Activated CD4-positive, alpha-beta T cell treated with anti-CD3 and anti-CD28 coated beads, Interleukin-2, amount 10 ng/mL, durations not matched to agents 24 days and 14 days (primary cell): Measurements from ENCODE around the gene CEL. TPM values are rescaled to one million over a fixed set of nuclear protein-coding genes. Genes with fewer than 3 reads are reported as not detected.
A peak's percentile ranks its signal among the peaks of the same experiment; 100 is the strongest.
"Not testable (repeated sequence)": the region's sequence is repeated elsewhere in the genome, so short reads cannot be mapped to it uniquely, and the experiment has no call there.

Experiments used
- DNase-seq: peaks from one replicate; pipeline ENCODE4 v3.0.0; 2022
- H3K27ac Mint-ChIP-seq: one replicate; pipeline ENCODE4 v1.8.0; 2022; ENCODE audit warnings: mild to moderate bottlenecking, mixed read lengths
- H3K27me3 Mint-ChIP-seq: one replicate; pipeline ENCODE4 v1.8.0; 2022; ENCODE audit warnings: mixed read lengths
- H3K36me3 Mint-ChIP-seq: one replicate; pipeline ENCODE4 v1.8.0; 2022; ENCODE audit warnings: low read depth, mild to moderate bottlenecking, mixed read lengths
- H3K4me1 Mint-ChIP-seq: one replicate; pipeline ENCODE4 v1.8.0; 2021; ENCODE audit warnings: mixed read lengths
- H3K4me3 Mint-ChIP-seq: one replicate; pipeline ENCODE4 v1.8.0; 2022; ENCODE audit warnings: mild to moderate bottlenecking, moderate library complexity, mixed read lengths
- H3K9me3 Mint-ChIP-seq: one replicate; pipeline ENCODE4 v1.8.0; 2021; ENCODE audit warnings: mixed read lengths
- intact Hi-C: fragments of 100-400 bp; cut with micrococcal nuclease; formaldehyde crosslinking; loops from one replicate; pipeline ENCODE4 v1.15.1; 2023
- total RNA-seq: library from RNA; stranded (reverse); gene quantifications from 2 replicates; pipeline ENCODE4 v1.2.3, GENCODE V29; 2022

Gene CEL
- total RNA-seq, 1 donor from 2014 or later, result 2.0 TPM

GRCh38 chr9:133051966-133052539 lies 9.7 kb upstream of the CEL start:
- H3K36me3 Mint-ChIP-seq, result peaks cover 46% of the 10 kb centered on the region

GRCh38 chr9:133054194-133054890 lies 7.4 kb upstream of the CEL start:
- peaks cover 46% of the 10 kb centered on the region for H3K36me3 Mint-ChIP-seq
- no peaks in the 10 kb centered on the region for H3K9me3 Mint-ChIP-seq
- peaks cover 29% of the 10 kb centered on the region for H3K4me1 Mint-ChIP-seq
- H3K4me3 Mint-ChIP-seq, result no peak overlapping the region
- no peaks in the 10 kb centered on the region for H3K27me3 Mint-ChIP-seq
- intact Hi-C loops, result no loop called here
- no peak overlapping the region for H3K27ac Mint-ChIP-seq
- DNase-seq, result no peak

More at GRCh38 chr9:133051966-133052539, 9.7 kb upstream of the CEL start:
- no peak overlapping the region for H3K27ac Mint-ChIP-seq
- no peak for DNase-seq
- no peaks in the 10 kb centered on the region for H3K9me3 Mint-ChIP-seq
- H3K4me1 Mint-ChIP-seq, result peaks cover 8% of the 10 kb centered on the region
- intact Hi-C loops, result no loop called here
- H3K4me3 Mint-ChIP-seq, result no peak overlapping the region
- H3K27me3 Mint-ChIP-seq, result no peaks in the 10 kb centered on the region

- no peak for DNase-seq
- no peaks in the 10 kb centered on the region for H3K9me3 Mint-ChIP-seq
- H3K4me3 Mint-ChIP-seq, result no peak overlapping the region
- intact Hi-C loops, result no loop called here
- no peaks in the 10 kb centered on the region for H3K27me3 Mint-ChIP-seq
- no peak overlapping the region for H3K27ac Mint-ChIP-seq
- peaks cover 34% of the 10 kb centered on the region for H3K4me1 Mint-ChIP-seq
- H3K36me3 Mint-ChIP-seq, result peaks cover 41% of the 10 kb centered on the region
These were observed 6.8 kb upstream of the CEL start for GRCh38 chr9:133054966-133055365.

- Mint-ChIP-seq H3K27me3 (no peaks in the 10 kb centered on the region), H3K4me1 (peaks cover 38% of the 10 kb centered on the region), H3K36me3 (peaks cover 40% of the 10 kb centered on the region), H3K27ac (peak overlapping the region; percentile 62), H3K9me3 (no peaks in the 10 kb centered on the region), H3K4me3 (no peak overlapping the region)
- intact Hi-C loops, result no loop called here
- no peak for DNase-seq
These were observed 5.9 kb upstream of the CEL start for GRCh38 chr9:133055788-133056420.

GRCh38 chr9:133056533-133056932 lies 5.2 kb upstream of the CEL start:
- no peaks in the 10 kb centered on the region for H3K9me3 Mint-ChIP-seq
- intact Hi-C loops, result no loop called here
- peaks cover 36% of the 10 kb centered on the region for H3K36me3 Mint-ChIP-seq
- H3K27ac Mint-ChIP-seq, result peak overlapping the region; percentile 62
- peaks cover 41% of the 10 kb centered on the region for H3K4me1 Mint-ChIP-seq
- H3K27me3 Mint-ChIP-seq, result no peaks in the 10 kb centered on the region
- peak overlapping the region; percentile 27 for H3K4me3 Mint-ChIP-seq
- no peak for DNase-seq

GRCh38 chr9:133057006-133057405 lies 4.8 kb upstream of the CEL start:
- Mint-ChIP-seq H3K27me3 (no peaks in the 10 kb centered on the region), H3K36me3 (peaks cover 34% of the 10 kb centered on the region), H3K9me3 (no peaks in the 10 kb centered on the region), H3K27ac (no peak overlapping the region), H3K4me1 (peaks cover 41% of the 10 kb centered on the region), H3K4me3 (no peak overlapping the region)
- intact Hi-C loops, result no loop called here
- peak; percentile 79 for DNase-seq

GRCh38 chr9:133057553-133057952 lies 4.2 kb upstream of the CEL start:
- intact Hi-C loops, result no loop called here
- Mint-ChIP-seq H3K9me3 (no peaks in the 10 kb centered on the region), H3K4me1 (peaks cover 42% of the 10 kb centered on the region)

GRCh38 chr9:133058071-133058470 lies 3.7 kb upstream of the CEL start:
- peak overlapping the region; percentile 87 for H3K27ac Mint-ChIP-seq
- intact Hi-C loops, result no loop called here
- peaks cover 26% of the 10 kb centered on the region for H3K36me3 Mint-ChIP-seq
- no peak for DNase-seq
- no peaks in the 10 kb centered on the region for H3K27me3 Mint-ChIP-seq
- peaks cover 43% of the 10 kb centered on the region for H3K4me1 Mint-ChIP-seq
- H3K4me3 Mint-ChIP-seq, result no peak overlapping the region
- no peaks in the 10 kb centered on the region for H3K9me3 Mint-ChIP-seq

More at GRCh38 chr9:133057553-133057952, 4.2 kb upstream of the CEL start:
- no peak for DNase-seq
- Mint-ChIP-seq H3K4me3 (no peak overlapping the region), H3K27ac (peak overlapping the region; percentile 87), H3K36me3 (peaks cover 29% of the 10 kb centered on the region), H3K27me3 (no peaks in the 10 kb centered on the region)

- intact Hi-C loops, result no loop called here
- no peaks in the 10 kb centered on the region for H3K9me3 Mint-ChIP-seq
- peak overlapping the region; percentile 87 for H3K27ac Mint-ChIP-seq
- no peaks in the 10 kb centered on the region for H3K27me3 Mint-ChIP-seq
- DNase-seq, result peak; percentile 72
- H3K4me1 Mint-ChIP-seq, result peaks cover 43% of the 10 kb centered on the region
- peaks cover 24% of the 10 kb centered on the region for H3K36me3 Mint-ChIP-seq
- peak overlapping the region; percentile 24 for H3K4me3 Mint-ChIP-seq
These were observed 3.0 kb upstream of the CEL start for GRCh38 chr9:133058550-133059320.

GRCh38 chr9:133059623-133060022 lies 2.2 kb upstream of the CEL start:
- peak overlapping the region; percentile 87 for H3K27ac Mint-ChIP-seq
- H3K27me3 Mint-ChIP-seq, result no peaks in the 10 kb centered on the region
- intact Hi-C loops, result no loop called here
- DNase-seq, result peak; percentile 68
- H3K4me1 Mint-ChIP-seq, result peaks cover 43% of the 10 kb centered on the region
- H3K36me3 Mint-ChIP-seq, result peaks cover 18% of the 10 kb centered on the region
- peak overlapping the region; percentile 34 for H3K4me3 Mint-ChIP-seq
- H3K9me3 Mint-ChIP-seq, result no peaks in the 10 kb centered on the region

- Mint-ChIP-seq H3K27me3 (no peaks in the 10 kb centered on the region), H3K27ac (peak overlapping the region; percentile 87), H3K4me3 (peak overlapping the region; percentile 70), H3K36me3 (peaks cover 16% of the 10 kb centered on the region), H3K4me1 (peaks cover 43% of the 10 kb centered on the region), H3K9me3 (no peaks in the 10 kb centered on the region)
- intact Hi-C loops, result no loop called here
- peak; percentile 69 for DNase-seq
These were observed 1.4 kb upstream of the CEL start for GRCh38 chr9:133060417-133060841.

GRCh38 chr9:133061019-133061763 lies 590 bp upstream of the CEL start:
- H3K9me3 Mint-ChIP-seq, H3K27me3 Mint-ChIP-seq, DNase-seq, H3K36me3 Mint-ChIP-seq, intact Hi-C loops: not testable (repeated sequence)
- Mint-ChIP-seq H3K27ac (peak overlapping the region; percentile 62), H3K4me3 (peak overlapping the region; percentile 37), H3K4me1 (peaks cover 39% of the 10 kb centered on the region)

- DNase-seq, H3K9me3 Mint-ChIP-seq, H3K36me3 Mint-ChIP-seq, H3K4me3 Mint-ChIP-seq, H3K27ac Mint-ChIP-seq, H3K27me3 Mint-ChIP-seq, intact Hi-C loops: not testable (repeated sequence)
- H3K4me1 Mint-ChIP-seq, result peaks cover 29% of the 10 kb centered on the region
These were observed 788 bp downstream of the CEL start for GRCh38 chr9:133062569-133062968.
